ENCODE results near the gene SPSB4.

DNA sequence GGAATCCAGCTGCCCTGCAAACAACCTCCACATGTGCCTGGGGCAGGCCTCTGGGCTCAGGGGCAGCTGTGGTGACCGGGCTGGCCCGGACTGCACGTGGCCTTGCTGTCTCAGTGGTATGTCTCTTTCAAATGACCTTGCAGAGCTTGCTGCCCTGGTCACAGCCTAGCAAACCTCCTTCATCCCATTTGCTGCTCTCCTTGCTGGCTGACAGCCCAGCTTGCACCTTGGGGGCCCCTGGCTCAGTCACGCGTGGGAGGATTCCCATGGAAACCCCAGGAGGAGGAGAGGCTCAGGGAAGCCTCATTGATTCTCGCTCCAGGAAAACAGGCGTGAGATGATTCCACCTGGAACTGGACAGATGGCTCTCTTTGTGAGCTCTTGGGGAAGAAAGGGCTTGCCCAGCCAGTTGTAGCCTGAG is 5.6 kb downstream of the SPSB4 start:
- TF ChIP-seq, protein P1, sequence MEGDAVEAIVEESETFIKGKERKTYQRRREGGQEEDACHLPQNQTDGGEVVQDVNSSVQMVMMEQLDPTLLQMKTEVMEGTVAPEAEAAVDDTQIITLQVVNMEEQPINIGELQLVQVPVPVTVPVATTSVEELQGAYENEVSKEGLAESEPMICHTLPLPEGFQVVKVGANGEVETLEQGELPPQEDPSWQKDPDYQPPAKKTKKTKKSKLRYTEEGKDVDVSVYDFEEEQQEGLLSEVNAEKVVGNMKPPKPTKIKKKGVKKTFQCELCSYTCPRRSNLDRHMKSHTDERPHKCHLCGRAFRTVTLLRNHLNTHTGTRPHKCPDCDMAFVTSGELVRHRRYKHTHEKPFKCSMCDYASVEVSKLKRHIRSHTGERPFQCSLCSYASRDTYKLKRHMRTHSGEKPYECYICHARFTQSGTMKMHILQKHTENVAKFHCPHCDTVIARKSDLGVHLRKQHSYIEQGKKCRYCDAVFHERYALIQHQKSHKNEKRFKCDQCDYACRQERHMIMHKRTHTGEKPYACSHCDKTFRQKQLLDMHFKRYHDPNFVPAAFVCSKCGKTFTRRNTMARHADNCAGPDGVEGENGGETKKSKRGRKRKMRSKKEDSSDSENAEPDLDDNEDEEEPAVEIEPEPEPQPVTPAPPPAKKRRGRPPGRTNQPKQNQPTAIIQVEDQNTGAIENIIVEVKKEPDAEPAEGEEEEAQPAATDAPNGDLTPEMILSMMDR (IDR thresholded peaks at IDR 0.05), result no peak
- TF ChIP-seq POLR2A (IDR thresholded peaks at IDR 0.05), result no peak

Measured in body of pancreas (tissue), 4 donors.